Activated T-cell treated with anti-CD3 and anti-CD28 coated beads for 1 hour (primary cell): ENCODE data around the gene CDPF1.
A peak's percentile ranks its signal among the peaks of the same experiment; 100 is the strongest.
"Not testable (repeated sequence)": the region's sequence is repeated elsewhere in the genome, so short reads cannot be mapped to it uniquely, and the experiment has no call there.

Experiments used
- DNase-seq: peaks from one replicate; pipeline ENCODE4 v3.0.0-alpha.2; 2020; ENCODE audit warnings: low read depth

CDPF1 gene

GRCh38 chr22:46281866-46282678, 32.0 kb upstream of the CDPF1 start:
- DNase-seq, result no peak

- DNase-seq, result no peak
Observed at GRCh38 chr22:46280999-46281623, 31.0 kb upstream of the CDPF1 start.

DNA sequence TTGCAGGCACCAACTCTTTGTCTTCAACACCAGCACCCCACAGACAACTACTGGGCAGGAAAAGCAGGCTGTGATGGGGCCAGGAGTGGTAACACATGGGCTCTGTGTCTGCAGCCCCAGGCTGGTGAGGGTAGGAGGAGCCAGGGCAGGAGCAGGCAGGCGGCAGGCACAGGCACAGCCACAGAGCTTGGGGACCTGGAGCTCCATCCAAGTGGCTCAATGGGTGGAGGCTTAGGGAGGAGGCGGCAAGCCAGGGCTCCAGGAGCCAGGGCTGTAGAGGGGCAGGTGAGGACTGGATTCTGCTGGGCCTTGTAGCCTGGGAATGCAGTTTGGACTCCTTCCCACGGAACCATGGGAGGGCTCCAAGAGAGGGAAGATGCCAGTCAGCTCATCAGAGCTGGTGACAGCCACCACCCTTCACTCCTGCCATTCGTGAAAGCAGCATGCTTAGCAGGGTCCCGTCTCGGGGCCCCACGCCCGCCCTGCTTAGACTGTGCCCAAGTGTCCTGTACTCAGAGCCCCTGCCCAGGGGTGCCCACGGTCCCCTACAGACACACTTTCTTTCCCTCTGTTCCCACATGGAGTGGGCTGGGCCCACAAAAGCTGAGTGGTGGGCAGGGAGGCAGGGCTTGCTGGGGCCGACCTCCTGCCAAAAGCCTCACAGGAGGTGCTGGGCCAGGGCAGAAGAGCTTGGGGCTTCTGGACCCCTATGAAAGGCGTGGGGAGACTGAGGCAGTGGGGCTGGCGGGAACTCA, 30.1 kb upstream of the CDPF1 start:
- DNase-seq, result no peak

GRCh38 chr22:46278656-46279645, 28.9 kb upstream of the CDPF1 start:
- no peak for DNase-seq

GRCh38 chr22:46276563-46276962, 26.5 kb upstream of the CDPF1 start:
- no peak for DNase-seq

GRCh38 chr22:46275455-46276122, 25.5 kb upstream of the CDPF1 start:
- DNase-seq, result no peak

DNA sequence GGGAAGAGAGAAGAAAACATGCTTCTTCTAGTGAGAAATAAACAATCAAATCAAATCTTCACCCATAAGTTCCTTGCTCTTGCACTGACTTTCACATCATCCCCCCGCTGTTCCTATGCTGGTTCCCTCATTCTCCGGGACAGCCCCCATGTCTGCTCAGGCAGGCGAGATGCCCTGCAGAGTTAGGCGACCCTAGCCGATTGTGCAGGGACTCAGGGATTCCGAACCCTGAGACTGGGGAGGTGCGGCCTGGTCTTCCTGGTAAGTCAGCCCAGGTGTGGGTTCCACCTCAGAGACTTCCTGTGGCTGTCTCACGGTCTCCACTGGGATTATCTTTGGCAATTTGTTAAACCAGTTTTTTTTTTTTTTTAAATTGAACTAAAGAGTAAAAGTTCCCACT, 24.3 kb upstream of the CDPF1 start:
- DNase-seq, result no peak

DNA sequence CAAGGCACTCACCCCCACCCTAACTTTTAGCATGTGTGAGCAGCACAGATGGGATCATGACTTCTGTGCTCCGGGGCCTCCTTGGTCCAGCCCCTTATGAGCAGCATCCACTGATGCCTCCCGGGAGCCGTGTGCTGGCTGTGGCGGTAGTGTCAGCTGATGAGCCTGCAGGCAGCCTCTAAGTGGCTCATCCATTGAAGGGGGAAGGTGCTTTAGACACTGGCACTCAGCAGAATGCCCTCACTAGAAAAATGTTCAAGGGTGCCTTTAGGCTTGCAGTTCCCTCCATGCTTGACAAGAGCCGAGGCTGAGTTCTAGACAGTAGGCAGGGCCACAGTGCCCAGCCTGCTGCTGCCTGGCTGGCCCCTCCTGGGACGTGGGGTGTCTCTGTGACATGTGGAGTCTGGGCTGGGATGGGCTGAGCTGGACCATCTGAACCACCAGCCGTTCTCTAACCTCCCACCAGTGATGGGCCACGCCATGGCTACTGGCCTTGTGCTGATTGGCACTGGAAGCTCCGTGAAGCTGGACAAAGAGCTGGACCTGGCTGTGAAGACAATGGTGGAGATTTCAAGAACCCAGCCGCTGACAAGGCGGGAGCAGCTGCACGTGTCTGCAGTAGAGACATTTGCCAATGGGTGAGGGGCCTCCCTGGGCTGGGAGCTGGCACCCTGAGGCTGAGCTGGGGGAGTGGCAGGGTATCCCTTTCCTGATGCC, 23.5 kb upstream of the CDPF1 start:
- DNase-seq, result no peak

- DNase-seq, result no peak
Observed at GRCh38 chr22:46272762-46273431, 22.8 kb upstream of the CDPF1 start.

DNA sequence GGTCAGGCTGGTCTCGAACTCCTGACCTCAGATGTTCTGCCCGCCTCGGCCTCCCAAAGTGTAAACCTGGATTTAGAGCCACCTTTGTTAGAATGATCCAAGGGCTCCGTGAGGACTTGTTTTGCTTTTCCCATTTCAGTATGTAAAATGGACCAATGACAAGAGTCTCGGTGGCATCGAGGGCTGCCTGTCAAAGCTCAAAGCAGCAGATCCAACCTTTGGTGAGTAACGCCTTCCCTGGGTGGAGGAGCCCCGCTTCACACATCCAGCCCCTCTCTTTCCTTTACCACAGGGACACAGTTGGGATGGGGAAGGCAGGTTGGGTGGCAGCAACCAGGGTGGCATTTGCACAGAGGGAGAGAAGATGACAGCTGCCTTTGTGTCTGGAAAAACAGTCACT, 22.1 kb upstream of the CDPF1 start:
- no peak for DNase-seq

DNA sequence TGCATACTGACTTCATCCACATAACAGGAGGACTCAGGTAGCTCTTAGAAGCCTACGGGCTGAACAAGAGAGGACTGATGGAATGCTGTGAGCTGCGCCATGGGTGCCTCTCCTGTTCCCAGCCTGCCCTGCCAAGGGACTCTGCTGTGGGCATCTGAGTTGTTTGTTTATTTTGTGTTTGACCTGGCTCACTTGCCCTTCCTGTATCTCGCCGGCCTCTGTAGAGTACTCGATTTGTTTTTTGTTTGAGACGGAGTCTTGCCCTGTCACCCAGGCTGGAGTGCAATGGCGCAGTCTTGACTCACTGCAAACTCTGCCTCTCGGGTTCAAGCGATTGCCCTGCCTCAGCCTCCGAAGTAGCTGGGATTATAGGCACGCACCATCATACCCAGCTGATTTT, 19.5 kb upstream of the CDPF1 start:
- no peak for DNase-seq

- peak; percentile 39 for DNase-seq
Observed at GRCh38 chr22:46267431-46268279, 17.6 kb upstream of the CDPF1 start, which contains the start of gene TTC38. TSS of gene TTC38 (plus strand) at chr22:46268008. CDS start at chr22:46268040, 32 bp downstream.

DNA sequence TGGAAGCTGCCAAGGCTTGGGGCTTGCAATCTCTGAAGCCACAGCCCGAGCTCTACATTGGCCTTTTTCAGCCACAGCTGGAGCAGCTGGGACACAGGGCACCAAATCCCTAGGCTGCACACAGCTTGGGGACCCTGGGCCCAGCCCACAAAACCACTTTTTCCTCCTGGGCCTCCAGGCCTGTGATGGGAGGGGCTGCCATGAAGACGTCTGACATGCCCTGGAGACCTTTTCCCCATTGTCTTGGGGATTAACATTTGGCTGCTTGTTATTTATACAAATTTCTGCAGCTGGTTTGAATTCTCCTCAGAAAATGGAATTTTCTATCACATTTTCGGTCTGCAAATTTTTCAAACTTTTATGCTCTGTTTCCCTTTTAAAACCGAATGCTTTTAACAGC, 15.5 kb upstream of the CDPF1 start:
- DNase-seq, result not testable (repeated sequence)

DNA sequence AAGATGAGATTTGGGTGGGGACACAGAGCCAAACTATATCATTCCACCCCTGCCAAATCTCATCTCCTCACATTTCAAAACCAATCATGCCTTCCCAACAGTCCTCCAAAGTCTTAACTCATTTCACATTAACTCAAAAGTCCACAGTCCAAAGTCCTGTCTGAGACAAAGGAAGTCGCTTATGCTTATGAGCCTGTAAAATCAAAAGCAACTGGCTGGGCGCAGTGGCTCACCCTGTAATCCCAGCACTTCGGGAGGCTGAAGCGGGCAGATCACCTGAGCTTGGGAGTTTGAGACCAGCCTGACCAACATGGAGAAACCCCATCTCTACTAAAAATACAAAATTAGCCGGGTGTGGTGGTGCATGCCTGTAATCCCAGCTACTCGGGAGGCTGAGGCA, 14.4 kb upstream of the CDPF1 start:
- DNase-seq, result not testable (repeated sequence)

- DNase-seq, result no peak
Observed at GRCh38 chr22:46263216-46263590, 13.1 kb upstream of the CDPF1 start, which contains the start of gene PKDREJ. TSS of gene PKDREJ (minus strand) at chr22:46263343. CDS start at chr22:46263322, 21 bp downstream.

DNA sequence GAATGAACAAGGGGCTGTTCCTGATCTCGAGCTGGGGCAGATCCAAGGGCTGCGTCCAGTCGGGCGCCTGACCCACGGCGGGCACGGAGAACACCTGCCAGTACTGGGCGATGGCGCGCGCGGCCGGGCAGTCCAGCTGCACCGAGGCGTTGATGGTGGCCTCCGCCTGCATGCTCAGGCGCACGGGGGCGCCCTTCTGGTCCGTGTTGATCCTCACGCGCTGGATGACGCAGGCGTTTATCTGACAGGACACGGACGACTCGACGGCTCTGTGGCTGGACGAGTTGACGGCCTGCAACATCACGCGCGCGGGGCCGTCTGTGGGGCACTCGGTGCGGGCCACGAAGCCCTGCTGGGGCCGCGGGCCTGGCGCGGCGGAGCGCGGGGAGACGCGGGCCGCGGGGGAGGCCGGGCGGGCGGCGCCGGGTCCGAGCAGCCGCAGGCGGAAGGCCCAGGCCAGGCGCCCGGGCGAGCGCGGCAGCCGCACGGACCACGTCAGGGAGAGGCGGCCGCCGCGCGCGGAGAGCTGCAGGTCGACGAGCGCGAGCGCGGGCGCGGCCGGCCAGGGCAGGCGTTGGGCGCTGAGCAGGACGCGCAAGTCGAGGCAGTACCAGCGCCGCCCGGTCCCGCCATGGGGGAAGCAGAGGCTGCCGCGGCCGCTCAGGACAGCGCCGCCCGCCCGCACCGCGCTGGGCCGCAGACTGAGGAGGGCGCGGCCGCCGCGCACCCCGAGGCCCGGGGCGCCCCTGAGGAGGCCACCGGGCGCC, 12.5 kb upstream of the CDPF1 start:
- no peak for DNase-seq

DNA sequence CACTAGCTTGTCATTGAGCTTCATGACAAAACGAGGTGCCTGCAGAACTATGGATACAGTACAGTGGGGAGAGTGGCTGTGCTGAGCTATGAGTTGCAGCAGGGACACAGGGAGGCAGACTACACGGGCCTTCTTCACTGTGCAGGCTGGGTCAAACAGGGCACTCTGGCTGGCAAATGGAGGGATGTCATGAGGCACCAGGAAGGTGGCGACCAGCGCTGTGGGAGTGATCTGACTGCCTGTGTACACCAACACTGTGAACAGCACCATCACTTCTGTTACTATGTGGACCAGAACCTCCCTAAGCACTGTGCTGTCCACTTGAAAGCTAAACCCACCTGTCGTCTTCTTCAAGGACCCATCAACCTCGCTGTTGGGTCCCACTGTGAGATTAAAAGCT, 9.9 kb upstream of the CDPF1 start:
- DNase-seq, result no peak

DNA sequence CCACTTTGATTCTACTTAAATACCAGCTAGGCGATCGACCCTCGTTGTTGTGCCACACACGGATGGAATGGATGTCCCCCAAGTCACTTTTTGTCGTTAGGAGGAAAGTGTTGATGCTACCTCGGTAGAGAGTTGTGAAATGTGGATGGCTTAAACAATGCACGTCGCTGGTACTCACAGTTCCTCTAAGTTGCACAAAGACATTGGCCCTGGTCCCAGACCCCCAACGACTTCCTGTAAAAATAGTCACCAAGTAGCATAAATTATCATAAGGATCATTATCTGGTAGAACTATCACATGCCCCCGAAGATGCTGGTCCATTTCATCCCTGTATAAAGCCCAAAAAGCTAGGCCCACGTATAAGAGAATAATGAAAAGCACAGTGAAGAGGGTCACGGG, 9.3 kb upstream of the CDPF1 start:
- no peak for DNase-seq
